ENCODE data around the gene ICAM4. TPM values are rescaled to one million over a fixed set of nuclear protein-coding genes. Genes with fewer than 3 reads are reported as not detected.

ICAM4 gene
- total RNA-seq, 3 donors from 2014 or later (not counting 1 experiment from before 2014, with no cell fraction given) = 1.3 to 3.6 (median 3.0) TPM

Other genes starting within 250 kb of the ICAM4 start
- 100 to 1,000 TPM; 107 to 111 (median 107) TPM for gene SHFL, start 200.6 kb upstream of the ICAM4 start, total RNA-seq
- gene ANGPTL6, start 184.3 kb upstream of the ICAM4 start, total RNA-seq = 1 to 10 TPM; 2.9 to 5.5 (median 3.3) TPM
- gene PPAN, start 180.6 kb upstream of the ICAM4 start, total RNA-seq = 10 to 100 TPM; 60.0 to 72.2 (median 69.2) TPM
- gene P2RY11, start 175.3 kb upstream of the ICAM4 start, total RNA-seq = 10 to 100 TPM; 44.1 to 52.3 (median 51.0) TPM
- 100 to 1,000 TPM; 377 to 471 (median 423) TPM for gene EIF3G, start 167.1 kb upstream of the ICAM4 start, total RNA-seq
- 100 to 1,000 TPM; 266 to 323 (median 275) TPM for gene DNMT1, start 92.0 kb upstream of the ICAM4 start, total RNA-seq
- 10 to 100 TPM in 1 of 3 donors, 1 to 10 TPM in 2; 6.8 to 12.6 (median 9.5) TPM for gene S1PR2, start 55.6 kb upstream of the ICAM4 start, total RNA-seq
- gene MRPL4, start 34.7 kb upstream of the ICAM4 start, total RNA-seq = 10 to 100 TPM; 34.5 to 41.6 (median 40.2) TPM
- 10 to 100 TPM; 33.1 to 73.7 (median 56.5) TPM for gene ICAM1, start 15.8 kb upstream of the ICAM4 start, total RNA-seq
- 1 to 10 TPM; 1.1 to 1.6 (median 1.5) TPM for gene ICAM5, start 3.0 kb downstream of the ICAM4 start, total RNA-seq
- 1 to 10 TPM; 1.4 to 2.2 (median 1.9) TPM for gene ZGLP1, start 22.9 kb downstream of the ICAM4 start, total RNA-seq
- 1 to 10 TPM; 1.7 to 4.1 (median 4.0) TPM for gene FDX2, start 29.1 kb downstream of the ICAM4 start, total RNA-seq
- 10 to 100 TPM; 42.5 to 64.3 (median 55.9) TPM for gene RAVER1, start 46.6 kb downstream of the ICAM4 start, total RNA-seq
- gene ICAM3, start 52.7 kb downstream of the ICAM4 start, total RNA-seq = 100 to 1,000 TPM; 189 to 224 (median 199) TPM
- gene TYK2, start 93.6 kb downstream of the ICAM4 start, total RNA-seq = 100 to 1,000 TPM; 401 to 469 (median 454) TPM
- 100 to 1,000 TPM; 211 to 242 (median 223) TPM for gene CDC37, start 116.6 kb downstream of the ICAM4 start, total RNA-seq
- 10 to 100 TPM; 34.2 to 46.2 (median 44.9) TPM for gene PDE4A, start 133.6 kb downstream of the ICAM4 start, total RNA-seq
- gene KEAP1, start 216.4 kb downstream of the ICAM4 start, total RNA-seq = 10 to 100 TPM; 28.1 to 39.4 (median 34.6) TPM
- gene S1PR5, start 230.5 kb downstream of the ICAM4 start, total RNA-seq = 100 to 1,000 TPM; 307 to 433 (median 368) TPM

All from natural killer cell (primary cell).